Activated CD4-positive, alpha-beta T cell treated with anti-CD3 and anti-CD28 coated beads, Interleukin-2, amount 50 U/mL, for 1 hour (primary cell): ENCODE data around the gene PLXDC2.

ENCODE experiments used
- DNase-seq: peaks from one replicate; pipeline ENCODE4 v3.0.0-alpha.2; 2020

Gene PLXDC2

GRCh38 chr10:19946245-19946644 is 130.0 kb downstream of the PLXDC2 start:
- DNase-seq = no peak

- no peak for DNase-seq
Measured at GRCh38 chr10:19946791-19947190, 130.6 kb downstream of the PLXDC2 start.

- DNase-seq = no peak
Measured at GRCh38 chr10:19947215-19947614, 131.0 kb downstream of the PLXDC2 start.

GRCh38 chr10:19947656-19948055 is 131.4 kb downstream of the PLXDC2 start:
- DNase-seq = no peak

- DNase-seq = no peak
Measured at GRCh38 chr10:19952224-19953010, 136.2 kb downstream of the PLXDC2 start.

GRCh38 chr10:19954601-19955000 is 138.4 kb downstream of the PLXDC2 start:
- no peak for DNase-seq

- no peak for DNase-seq
Measured at GRCh38 chr10:19956516-19957032, 140.3 kb downstream of the PLXDC2 start.

- DNase-seq = no peak
Measured at GRCh38 chr10:19958787-19959186, 142.6 kb downstream of the PLXDC2 start.

- DNase-seq = no peak
Measured at GRCh38 chr10:19961076-19962053, 145.1 kb downstream of the PLXDC2 start.

- DNase-seq = no peak
Measured at GRCh38 chr10:19964625-19965024, 148.4 kb downstream of the PLXDC2 start.

GRCh38 chr10:19966751-19967150 is 150.5 kb downstream of the PLXDC2 start:
- DNase-seq = no peak

GRCh38 chr10:19967981-19968380 is 151.7 kb downstream of the PLXDC2 start:
- DNase-seq = no peak

GRCh38 chr10:19968745-19969144 is 152.5 kb downstream of the PLXDC2 start:
- no peak for DNase-seq

GRCh38 chr10:19970256-19970655 is 154.0 kb downstream of the PLXDC2 start:
- no peak for DNase-seq

GRCh38 chr10:19970717-19971116 is 154.5 kb downstream of the PLXDC2 start:
- no peak for DNase-seq

- no peak for DNase-seq
Measured at GRCh38 chr10:19971343-19972052, 155.3 kb downstream of the PLXDC2 start.

GRCh38 chr10:19974138-19974537 is 157.9 kb downstream of the PLXDC2 start:
- DNase-seq = no peak

GRCh38 chr10:19974554-19974953 is 158.3 kb downstream of the PLXDC2 start:
- no peak for DNase-seq

GRCh38 chr10:19977097-19977521 is 160.9 kb downstream of the PLXDC2 start:
- no peak for DNase-seq

- DNase-seq = no peak
Measured at GRCh38 chr10:19979628-19980027, 163.4 kb downstream of the PLXDC2 start.

- no peak for DNase-seq
Measured at GRCh38 chr10:19983880-19984565, 167.8 kb downstream of the PLXDC2 start.

- DNase-seq = no peak
Measured at GRCh38 chr10:19985745-19986144, 169.5 kb downstream of the PLXDC2 start.
